Left lung (tissue), 10 donors: ENCODE data around the gene ZNF543. TPM values are rescaled to one million over a fixed set of nuclear protein-coding genes. Genes with fewer than 3 reads are reported as not detected.
A peak's percentile ranks its signal among the peaks of the same experiment; 100 is the strongest.

Source experiments
- ATAC-seq: fragments of 200-7000 bp; cut with Tn5 transposase; one replicate; pipeline ENCODE4 v1.9.1; 2020; ENCODE audit warnings: moderate library complexity
- DNase-seq, 4 donors: peaks; one replicate each; pipeline ENCODE4 v3.0.0-alpha.2; 2013 to 2020
- H3K27ac ChIP-seq, 2 donors: fragments of 200-600 bp; sonication (generic) in 1 of 2; one replicate each; pipeline versions ENCODE4 v1.5.0 to v1.8.0; 2020 to 2021
- H3K27me3 ChIP-seq, 2 donors: fragments of 200-600 bp; sonication (generic) in 1 of 2; one replicate each; pipeline versions ENCODE4 v1.5.0 to v1.8.0; 2020 to 2021
- H3K36me3 ChIP-seq, 2 donors: fragments of 200-600 bp; sonication (generic) in 1 of 2; one replicate each; pipeline versions ENCODE4 v1.5.0 to v1.8.0; 2020 to 2021
- H3K4me1 ChIP-seq, 2 donors: fragments of 200-600 bp; one replicate each; pipeline ENCODE4 v1.8.0; 2021
- H3K4me3 ChIP-seq, 2 donors: fragments of 200-600 bp; sonication (generic) in 1 of 2; one replicate each; pipeline versions ENCODE4 v1.5.0 to v1.8.0; 2020 to 2021; ENCODE audit warnings: mild to moderate bottlenecking in 1 of 2
- H3K9me3 ChIP-seq, 2 donors: fragments of 200-600 bp; sonication (generic) in 1 of 2; one replicate each; pipeline versions ENCODE4 v1.5.0 to v1.8.0; 2020 to 2021
- intact Hi-C, 2 donors: fragments of 100-400 bp; cut with DNase I; formaldehyde crosslinking; loops; one replicate each; pipeline versions ENCODE4 v1.11.2 to v1.14.2; 2022
- polyA plus RNA-seq, 6 donors: library from polyadenylated mRNA; unstranded; fragments of 120-200 nt; gene quantifications; one replicate each; pipeline ENCODE4 v1.2.1, GENCODE V29; 2013; ENCODE audit not compliant: insufficient read length in 6 of 6
- total RNA-seq, 2 donors: library from RNA; stranded (reverse); fragmentation: NEBNext Ultra II Directional; extraction: Animal tissue kit (Norgen Biotek cat#: 25700); gene quantifications; one replicate each; pipeline ENCODE4 v1.2.1, GENCODE V29; 2021
- TF ChIP-seq, protein P1 (sequence below), 2 donors: fragments of 200-600 bp; sonication (generic) in 1 of 2; IDR thresholded peaks; one replicate each; pipeline versions ENCODE4 v1.5.0 to v1.8.0; 2021; ENCODE audit warnings: antibody characterized with exemption in 2 of 2
- donor health status: DM: no; HTN: yes; CAD: no.
- donor health status: DM: no; HTN: no; CAD: no.

Gene ZNF543
- total and polyA plus RNA-seq, 8 donors, result 6.6 to 11.6 (median 10.0) TPM

DNA sequence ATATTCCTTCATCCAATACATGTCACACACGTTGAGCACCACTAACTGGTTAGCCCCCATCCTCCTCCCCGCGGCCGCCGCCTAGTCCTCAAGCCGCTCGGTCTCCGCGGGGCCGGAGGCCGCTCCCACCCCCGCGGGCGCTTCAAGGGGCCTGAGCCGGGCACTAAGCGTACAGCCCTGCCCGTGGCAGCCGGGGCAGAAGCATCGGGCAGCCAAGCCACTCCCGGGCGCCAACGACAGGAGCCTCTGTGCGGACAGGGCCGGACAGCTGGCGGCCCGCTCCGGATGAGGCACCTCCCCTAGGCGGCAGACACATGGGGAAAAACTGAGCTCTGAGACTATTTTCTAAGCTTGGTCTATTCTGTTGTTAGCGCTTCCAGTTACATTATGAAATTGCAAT is 2.8 kb upstream of the ZNF543 start:
- H3K4me3 ChIP-seq, result no peak overlapping the region
- H3K36me3 ChIP-seq, result no peaks in the 10 kb centered on the region
- intact Hi-C loops, result no loop called here

GRCh38 chr19:57319869-57320179 is 448 bp upstream of the ZNF543 start:
- H3K4me3 ChIP-seq, result peak overlapping the region; percentile 78 to 94
- H3K36me3 ChIP-seq, result peaks cover 6 to 17% of the 10 kb centered on the region in 2 donors
- peaks cover 9 to 40% of the 10 kb centered on the region in 2 donors for H3K27me3 ChIP-seq
- no peak for DNase-seq
- peaks cover 9 to 19% of the 10 kb centered on the region in 2 donors for H3K4me1 ChIP-seq
- ATAC-seq, result peak; percentile 36
- intact Hi-C loops, result no loop called here
- TF ChIP-seq, protein P1, sequence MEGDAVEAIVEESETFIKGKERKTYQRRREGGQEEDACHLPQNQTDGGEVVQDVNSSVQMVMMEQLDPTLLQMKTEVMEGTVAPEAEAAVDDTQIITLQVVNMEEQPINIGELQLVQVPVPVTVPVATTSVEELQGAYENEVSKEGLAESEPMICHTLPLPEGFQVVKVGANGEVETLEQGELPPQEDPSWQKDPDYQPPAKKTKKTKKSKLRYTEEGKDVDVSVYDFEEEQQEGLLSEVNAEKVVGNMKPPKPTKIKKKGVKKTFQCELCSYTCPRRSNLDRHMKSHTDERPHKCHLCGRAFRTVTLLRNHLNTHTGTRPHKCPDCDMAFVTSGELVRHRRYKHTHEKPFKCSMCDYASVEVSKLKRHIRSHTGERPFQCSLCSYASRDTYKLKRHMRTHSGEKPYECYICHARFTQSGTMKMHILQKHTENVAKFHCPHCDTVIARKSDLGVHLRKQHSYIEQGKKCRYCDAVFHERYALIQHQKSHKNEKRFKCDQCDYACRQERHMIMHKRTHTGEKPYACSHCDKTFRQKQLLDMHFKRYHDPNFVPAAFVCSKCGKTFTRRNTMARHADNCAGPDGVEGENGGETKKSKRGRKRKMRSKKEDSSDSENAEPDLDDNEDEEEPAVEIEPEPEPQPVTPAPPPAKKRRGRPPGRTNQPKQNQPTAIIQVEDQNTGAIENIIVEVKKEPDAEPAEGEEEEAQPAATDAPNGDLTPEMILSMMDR (IDR thresholded peaks at IDR 0.05), result no peak
- H3K27ac ChIP-seq, result peak overlapping the region; percentile 83 to 84
- peaks cover 0 to 3% of the 10 kb centered on the region in 2 donors for H3K9me3 ChIP-seq

More for the DNA sequence above, 2.8 kb upstream of the ZNF543 start:
- H3K9me3 ChIP-seq, result no peaks in the 10 kb centered on the region
- no peak for ATAC-seq
- H3K27ac ChIP-seq, result no peak overlapping the region
- DNase-seq, result peak in 1 of 4 donors; percentile 76
- H3K27me3 ChIP-seq, result peaks cover 9 to 49% of the 10 kb centered on the region in 2 donors
- TF ChIP-seq, protein P1 (IDR thresholded peaks at IDR 0.05), result no peak
- H3K4me1 ChIP-seq, result peaks cover 9 to 15% of the 10 kb centered on the region in 2 donors

- Histone ChIP-seq H3K36me3 (peaks cover 6 to 30% of the 10 kb centered on the region in 2 donors), H3K9me3 (peaks cover 0 to 3% of the 10 kb centered on the region in 2 donors), H3K27me3 (peaks cover 9 to 27% of the 10 kb centered on the region in 2 donors), H3K27ac (peak overlapping the region in 1 of 2 donors; percentile 84), H3K4me1 (peaks cover 9 to 19% of the 10 kb centered on the region in 2 donors), H3K4me3 (peak overlapping the region; percentile 78 to 94)
- no peak for ATAC-seq
- intact Hi-C loops, result no loop called here
- DNase-seq, result no peak
- TF ChIP-seq, protein P1 (IDR thresholded peaks at IDR 0.05), result no peak
These were observed 844 bp downstream of the ZNF543 start for GRCh38 chr19:57321116-57321515.

DNA sequence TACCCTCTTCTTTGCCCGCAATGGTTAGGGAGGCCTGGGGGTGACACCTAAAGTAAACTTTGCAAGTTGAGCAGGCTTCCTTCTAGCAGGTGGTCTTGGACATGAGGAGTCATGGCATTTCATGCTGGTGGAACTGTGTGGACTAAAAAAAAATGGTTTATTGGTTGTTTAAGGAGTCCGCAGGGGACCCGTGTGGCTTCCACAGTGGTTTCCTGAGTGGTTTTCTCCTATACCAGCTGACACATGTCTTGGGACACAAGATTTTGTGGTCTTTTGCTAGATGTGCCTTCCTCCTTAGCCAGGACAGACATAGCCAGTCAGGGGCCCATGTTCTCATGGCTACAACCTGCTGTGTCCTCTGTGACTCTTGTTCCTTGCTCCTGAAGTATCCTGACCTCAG is 1.5 kb downstream of the ZNF543 start:
- Histone ChIP-seq H3K4me3 (peak overlapping the region; percentile 78 to 94), H3K9me3 (peaks cover 0 to 5% of the 10 kb centered on the region in 2 donors), H3K4me1 (peaks cover 9 to 19% of the 10 kb centered on the region in 2 donors), H3K27ac (no peak overlapping the region), H3K36me3 (peaks cover 6 to 36% of the 10 kb centered on the region in 2 donors), H3K27me3 (peaks cover 9 to 21% of the 10 kb centered on the region in 2 donors)
- DNase-seq (no peak), ATAC-seq (no peak)
- TF ChIP-seq, protein P1 (IDR thresholded peaks at IDR 0.05), result no peak
- intact Hi-C loops, result no loop called here

- no peak overlapping the region for H3K27ac ChIP-seq
- no peaks in the 10 kb centered on the region for H3K27me3 ChIP-seq
- intact Hi-C loops, result no loop called here
- peaks cover 9 to 19% of the 10 kb centered on the region in 2 donors for H3K4me1 ChIP-seq
- no peak for ATAC-seq
- DNase-seq, result no peak
- H3K36me3 ChIP-seq, result peaks cover 10 to 69% of the 10 kb centered on the region in 2 donors
- TF ChIP-seq, protein P1 (IDR thresholded peaks at IDR 0.05), result no peak
- peaks cover 0 to 32% of the 10 kb centered on the region in 2 donors for H3K9me3 ChIP-seq
- no peak overlapping the region for H3K4me3 ChIP-seq
These were observed 4.7 kb downstream of the ZNF543 start for GRCh38 chr19:57324992-57325391.
